HG03521 (cell line): ENCODE results near the gene GABRQ.
"Not testable (repeated sequence)": the region's sequence is repeated elsewhere in the genome, so short reads cannot be mapped to it uniquely, and the experiment has no call there.

Source experiments
- ATAC-seq: cut with Tn5 transposase; IDR thresholded peaks from one replicate; pipeline ENCODE4 v1.9.1; 2021; ENCODE audit warnings: mild to moderate bottlenecking, moderate library complexity; ENCODE audit not compliant: unreplicated experiment

Gene GABRQ

DNA sequence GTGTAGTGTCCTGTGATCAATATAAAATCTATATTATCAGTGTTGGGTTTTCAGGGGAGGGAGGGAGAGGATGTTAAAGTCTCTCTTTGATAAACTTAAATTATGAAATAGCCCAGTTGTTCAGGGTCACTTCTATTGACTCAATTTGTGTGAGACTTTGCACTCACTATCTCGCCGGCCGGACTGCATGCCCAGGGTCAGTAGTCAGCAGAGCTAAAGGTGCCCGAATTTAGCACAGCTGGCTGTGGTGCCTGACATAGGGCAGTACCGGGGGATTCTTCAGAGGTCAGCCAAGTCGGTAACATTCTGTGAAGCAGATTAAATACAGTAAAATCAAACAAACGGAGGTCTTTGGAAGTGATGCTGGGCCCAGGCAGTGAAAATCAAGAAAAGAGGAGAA is 19.2 kb downstream of the GABRQ start:
- no peak for ATAC-seq

DNA sequence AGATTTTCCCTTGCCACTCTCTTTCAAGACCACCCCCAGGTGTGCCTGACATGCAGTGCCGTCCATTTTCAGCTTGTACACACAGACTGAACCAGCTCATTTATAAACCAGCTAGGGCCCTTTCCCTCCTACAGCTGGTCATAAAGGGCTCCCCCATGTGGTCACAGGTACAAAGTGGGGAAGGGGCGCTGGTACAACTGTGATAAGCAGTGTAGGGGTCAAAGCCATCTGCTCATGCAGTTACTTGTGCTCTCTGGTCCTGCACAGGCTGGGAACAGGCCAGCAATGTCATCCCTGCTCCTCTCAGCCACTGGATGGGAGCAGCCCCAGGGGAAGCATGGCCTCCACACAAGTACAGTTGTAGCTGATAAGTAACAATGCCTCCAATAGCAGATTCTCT is 20.6 kb downstream of the GABRQ start:
- ATAC-seq, result no peak

DNA sequence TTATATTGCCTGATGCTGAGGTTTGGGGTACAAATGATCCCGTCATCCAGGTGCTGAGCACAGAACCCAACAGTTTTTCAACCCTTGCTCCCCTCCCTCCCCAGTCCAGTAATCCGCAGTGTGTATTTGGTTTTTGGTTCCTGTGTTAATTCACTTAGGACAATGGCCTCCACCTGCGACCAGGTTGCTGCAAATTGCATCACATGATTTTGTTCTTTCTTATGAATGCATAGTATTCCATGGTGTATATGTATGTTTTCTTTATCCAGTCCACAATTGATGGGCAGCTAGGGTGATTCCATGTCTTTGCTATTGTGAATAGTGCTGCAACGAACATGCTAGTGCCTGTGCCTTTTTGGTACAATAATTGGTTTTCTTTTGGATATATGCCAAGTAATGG is 25.4 kb downstream of the GABRQ start:
- no peak for ATAC-seq

DNA sequence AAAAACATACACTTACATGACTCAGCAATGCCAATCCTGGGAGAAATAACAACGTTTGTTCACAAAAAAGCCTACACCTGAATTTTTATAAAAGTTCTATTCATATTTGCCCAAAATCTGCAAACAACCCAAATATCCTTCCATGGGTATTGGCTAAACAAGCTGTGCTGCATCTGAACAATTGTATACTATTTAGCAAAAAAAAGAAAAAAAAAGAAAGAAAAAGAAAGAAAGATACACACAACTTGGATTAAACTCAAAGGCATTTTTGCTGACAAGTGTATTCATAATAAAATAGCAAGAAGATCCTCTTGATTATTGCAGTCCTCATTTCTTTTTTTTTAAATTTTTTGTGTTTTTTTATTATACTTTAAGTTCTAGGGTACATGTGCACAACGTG is 36.4 kb downstream of the GABRQ start:
- ATAC-seq, result no peak

DNA sequence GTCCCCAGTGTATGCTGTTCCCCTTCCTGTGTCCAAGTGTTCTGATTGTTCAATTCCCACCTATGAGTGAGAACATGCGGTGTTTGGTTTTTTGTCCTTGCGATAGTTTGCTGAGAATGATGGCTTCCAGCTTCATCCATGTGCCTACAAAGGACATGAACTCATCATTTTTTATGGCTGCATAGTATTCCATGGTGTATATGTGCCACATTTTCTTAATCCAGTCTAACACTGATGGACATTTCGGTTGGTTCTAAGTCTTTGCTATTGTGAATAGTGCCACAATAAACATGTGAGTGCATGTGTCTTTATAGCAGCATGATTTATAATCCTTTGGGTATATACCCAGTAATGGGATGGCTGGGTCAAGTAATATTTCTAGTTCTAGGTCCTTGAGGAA is 37.0 kb downstream of the GABRQ start:
- ATAC-seq, result not testable (repeated sequence)

DNA sequence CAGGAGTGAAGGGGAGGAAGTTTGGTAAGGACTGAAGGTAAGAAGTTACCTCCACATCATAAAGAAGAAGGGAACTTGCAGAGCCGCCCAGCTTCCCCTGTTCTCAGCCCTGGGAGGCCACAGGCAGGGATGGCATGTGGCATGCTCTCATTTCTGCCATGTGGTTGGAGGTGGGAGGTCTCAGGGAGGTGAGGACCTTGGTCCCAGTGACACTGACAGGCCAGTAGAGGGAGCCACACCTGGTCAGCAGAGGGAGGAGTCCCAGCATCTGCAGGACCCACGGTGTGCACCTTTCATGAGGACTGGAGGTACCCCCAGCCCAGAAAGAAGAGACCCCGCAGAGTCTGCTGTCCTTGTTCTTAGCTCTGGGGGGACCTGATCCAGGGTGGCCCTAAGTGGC is 43.3 kb downstream of the GABRQ start:
- ATAC-seq, result not testable (repeated sequence)

DNA sequence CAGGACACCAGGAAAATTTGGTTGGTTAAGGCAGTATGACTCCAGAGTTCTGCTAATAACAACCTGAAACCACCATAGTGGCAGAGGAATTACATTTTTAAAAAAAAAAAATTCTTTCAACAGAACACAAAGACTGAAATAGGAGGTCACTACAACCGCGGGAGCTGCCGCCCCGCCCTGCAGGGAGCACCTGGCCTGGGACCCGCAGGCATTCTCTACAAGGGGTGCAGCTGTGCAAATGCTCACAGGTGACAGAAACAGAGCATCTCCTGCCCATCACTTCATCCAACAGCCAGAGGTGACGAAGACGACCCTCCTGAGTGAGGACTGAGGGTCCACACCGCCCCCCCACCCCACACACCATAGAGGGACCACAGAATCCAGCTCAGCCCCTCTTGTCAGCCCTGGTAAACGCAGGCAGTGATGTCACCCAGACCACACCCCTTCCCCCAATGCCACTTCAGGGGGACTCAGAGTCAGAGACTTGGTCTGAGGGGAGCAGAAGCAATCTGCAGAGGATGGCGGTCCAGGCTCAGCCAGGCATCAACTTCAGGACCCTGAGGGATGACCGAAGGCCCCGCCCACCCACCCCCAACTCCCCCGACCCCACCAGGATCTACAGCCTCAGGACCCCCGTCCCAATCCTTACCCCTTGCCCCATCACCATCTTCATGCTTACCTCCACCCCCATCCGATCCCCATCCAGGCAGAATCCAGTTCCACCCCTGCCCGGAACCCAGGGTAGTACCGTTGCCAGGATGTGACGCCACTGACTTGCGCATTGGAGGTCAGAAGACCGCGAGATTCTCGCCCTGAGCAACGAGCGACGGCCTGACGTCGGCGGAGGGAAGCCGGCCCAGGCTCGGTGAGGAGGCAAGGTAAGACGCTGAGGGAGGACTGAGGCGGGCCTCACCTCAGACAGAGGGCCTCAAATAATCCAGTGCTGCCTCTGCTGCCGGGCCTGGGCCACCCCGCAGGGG is 60.5 kb downstream of the GABRQ start, which contains the start of gene MAGEA3:
Gene MAGEA3 (plus strand): TSS at position 843 of the 980 bp plus-strand sequence. CDS start 2,039 bp downstream, outside the sequence.
- not testable (repeated sequence) for ATAC-seq

DNA sequence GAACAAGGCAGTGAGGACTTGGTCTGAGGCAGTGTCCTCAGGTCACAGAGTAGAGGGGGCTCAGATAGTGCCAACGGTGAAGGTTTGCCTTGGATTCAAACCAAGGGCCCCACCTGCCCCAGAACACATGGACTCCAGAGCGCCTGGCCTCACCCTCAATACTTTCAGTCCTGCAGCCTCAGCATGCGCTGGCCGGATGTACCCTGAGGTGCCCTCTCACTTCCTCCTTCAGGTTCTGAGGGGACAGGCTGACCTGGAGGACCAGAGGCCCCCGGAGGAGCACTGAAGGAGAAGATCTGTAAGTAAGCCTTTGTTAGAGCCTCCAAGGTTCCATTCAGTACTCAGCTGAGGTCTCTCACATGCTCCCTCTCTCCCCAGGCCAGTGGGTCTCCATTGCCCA is 62.7 kb downstream of the GABRQ start:
- ATAC-seq, result not testable (repeated sequence)

DNA sequence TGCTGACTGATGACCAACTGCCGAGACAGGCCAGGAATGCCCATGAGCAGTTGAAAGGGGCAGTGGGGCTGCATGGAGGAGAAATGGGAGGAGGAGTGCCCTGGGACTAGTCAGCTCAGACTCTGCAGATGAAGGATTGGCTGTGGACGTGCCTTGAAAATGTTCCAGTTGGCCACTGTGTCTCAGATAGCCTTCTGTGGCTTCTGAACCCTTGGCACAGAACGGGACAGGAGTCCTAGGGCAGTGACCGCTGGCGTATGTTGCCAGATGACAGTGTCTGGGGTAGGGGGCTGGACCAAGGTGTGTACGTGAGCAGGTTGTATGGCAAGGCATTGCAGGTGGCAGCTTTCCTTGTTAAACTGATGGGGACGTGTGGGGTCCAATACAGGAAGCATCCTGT is 68.8 kb downstream of the GABRQ start:
- ATAC-seq, result not testable (repeated sequence)
